Measurements from ENCODE around the gene CELF3. TPM values are rescaled to one million over a fixed set of nuclear protein-coding genes. Genes with fewer than 3 reads are reported as not detected.

CELF3 gene
- polyA plus RNA-seq, 1 donor from 2014 or later = 89.0 TPM

GRCh38 chr1:151706464-151707415 is 9.9 kb downstream of the CELF3 start:
- no peaks in the 10 kb centered on the region for H3K27me3 ChIP-seq (ENCODE audit: insufficient read depth, low read depth, low read length)
- peaks cover 7% of the 10 kb centered on the region for H3K36me3 ChIP-seq (ENCODE audit: insufficient read depth, low read length)

GRCh38 chr1:151705753-151706463 is 10.7 kb downstream of the CELF3 start:
- H3K4me3 ChIP-seq (ENCODE audit: low read length) = no peak overlapping the region
- no peaks in the 10 kb centered on the region for H3K27me3 ChIP-seq (ENCODE audit: insufficient read depth, low read depth, low read length)
- H3K9me2 ChIP-seq (ENCODE audit: insufficient read depth, low read length) = no peaks in the 10 kb centered on the region
- peaks cover 7% of the 10 kb centered on the region for H3K36me3 ChIP-seq (ENCODE audit: insufficient read depth, low read length)
- no peak for TF ChIP-seq MXI1 (conservative IDR thresholded peaks at IDR 0.05; ENCODE audit: poor library complexity, severe bottlenecking)
- no peaks in the 10 kb centered on the region for H3K9me3 ChIP-seq (ENCODE audit: low read length)
- H3K4me2 ChIP-seq (ENCODE audit: low read length) = no peak overlapping the region
- no peak overlapping the region for H3K9ac ChIP-seq (ENCODE audit: low read length)
- no peak overlapping the region for H3K27ac ChIP-seq (ENCODE audit: low read length)
- no peaks in the 10 kb centered on the region for H4K20me1 ChIP-seq (ENCODE audit: insufficient read depth)
- no peaks in the 10 kb centered on the region for H3F3A ChIP-seq (ENCODE audit: insufficient read depth, low read length, poor library complexity, severe bottlenecking)
- peaks cover 28% of the 10 kb centered on the region for H3K79me2 ChIP-seq (replicated peaks; ENCODE audit: insufficient read depth, low read length)
- H2AFZ ChIP-seq (ENCODE audit: low read depth, low read length) = no peak overlapping the region

More at GRCh38 chr1:151706464-151707415, 9.9 kb downstream of the CELF3 start:
- Histone ChIP-seq H3K9ac (ENCODE audit: low read length) (no peak overlapping the region), H3K4me3 (ENCODE audit: low read length) (no peak overlapping the region), H3K27ac (ENCODE audit: low read length) (no peak overlapping the region), H3K79me2 (replicated peaks; ENCODE audit: insufficient read depth, low read length) (peaks cover 36% of the 10 kb centered on the region), H2AFZ (ENCODE audit: low read depth, low read length) (no peak overlapping the region), H3F3A (ENCODE audit: insufficient read depth, low read length, poor library complexity, severe bottlenecking) (no peaks in the 10 kb centered on the region), H3K9me2 (ENCODE audit: insufficient read depth, low read length) (no peaks in the 10 kb centered on the region), H4K20me1 (ENCODE audit: insufficient read depth) (no peaks in the 10 kb centered on the region), H3K4me2 (ENCODE audit: low read length) (no peak overlapping the region), H3K9me3 (ENCODE audit: low read length) (no peaks in the 10 kb centered on the region)
- TF ChIP-seq EZH2 (IDR thresholded peaks at IDR 0.05; ENCODE audit: borderline replicate concordance, insufficient read depth, low read length, poor library complexity, severe bottlenecking) (no peak), REST (IDR thresholded peaks at IDR 0.05; ENCODE audit: borderline replicate concordance) (no peak), TAF1 (IDR thresholded peaks at IDR 0.05; ENCODE audit: low read depth) (no peak), EP300 (conservative IDR thresholded peaks at IDR 0.05; ENCODE audit: poor library complexity, severe bottlenecking) (no peak), POLR2AphosphoS5 (IDR thresholded peaks at IDR 0.05) (peak; percentile 18)

GRCh38 chr1:151705146-151705545 is 11.5 kb downstream of the CELF3 start:
- Histone ChIP-seq H4K20me1 (ENCODE audit: insufficient read depth) (no peaks in the 10 kb centered on the region), H3K9me3 (ENCODE audit: low read length) (no peaks in the 10 kb centered on the region), H3K9ac (ENCODE audit: low read length) (no peak overlapping the region), H3K4me3 (ENCODE audit: low read length) (no peak overlapping the region), H3K9me2 (ENCODE audit: insufficient read depth, low read length) (no peaks in the 10 kb centered on the region), H3K27ac (ENCODE audit: low read length) (no peak overlapping the region), H3K79me2 (replicated peaks; ENCODE audit: insufficient read depth, low read length) (peaks cover 21% of the 10 kb centered on the region), H2AFZ (ENCODE audit: low read depth, low read length) (no peak overlapping the region), H3K4me2 (ENCODE audit: low read length) (no peak overlapping the region), H3F3A (ENCODE audit: insufficient read depth, low read length, poor library complexity, severe bottlenecking) (no peaks in the 10 kb centered on the region), H3K27me3 (ENCODE audit: insufficient read depth, low read depth, low read length) (no peaks in the 10 kb centered on the region), H3K36me3 (ENCODE audit: insufficient read depth, low read length) (peaks cover 7% of the 10 kb centered on the region)
- TF ChIP-seq POLR2AphosphoS5 (IDR thresholded peaks at IDR 0.05) = no peak
- TF ChIP-seq MXI1 (conservative IDR thresholded peaks at IDR 0.05; ENCODE audit: poor library complexity, severe bottlenecking) = no peak
- TF ChIP-seq TAF1 (IDR thresholded peaks at IDR 0.05; ENCODE audit: low read depth) = no peak
- TF ChIP-seq EP300 (conservative IDR thresholded peaks at IDR 0.05; ENCODE audit: poor library complexity, severe bottlenecking) = no peak
- TF ChIP-seq CTCF (IDR thresholded peaks at IDR 0.05; ENCODE audit: poor library complexity, severe bottlenecking) = no peak
- TF ChIP-seq EZH2 (IDR thresholded peaks at IDR 0.05; ENCODE audit: borderline replicate concordance, insufficient read depth, low read length, poor library complexity, severe bottlenecking) = no peak
- TF ChIP-seq REST (IDR thresholded peaks at IDR 0.05; ENCODE audit: borderline replicate concordance) = no peak
- TF ChIP-seq RAD21 (conservative IDR thresholded peaks at IDR 0.05) = no peak
- no peak for TF ChIP-seq SMC3 (conservative IDR thresholded peaks at IDR 0.05; ENCODE audit: poor library complexity)
